K562 (cell line): ENCODE results near the gene WDR86. TPM values are rescaled to one million over a fixed set of nuclear protein-coding genes. Genes with fewer than 3 reads are reported as not detected.

Source experiments
- ATAC-seq: fragments of 200-7000 bp; cut with Tn5 transposase; 3 replicates; pipeline ENCODE4 v1.9.1; 2020; ENCODE audit warnings: moderate library complexity
- BruUV-seq: library from RNA; stranded (reverse); fragments of 400-500 nt; replicated peaks from 2 replicates; lab custom pipeline; 2021; lab: Mats Ljungman, UMichigan
- CTCF ChIA-PET: fragments of 300-600 bp; formaldehyde crosslinking; extraction: SDS; loops from one replicate; lab custom pipeline; 2021; ENCODE audit warnings: low intra/inter-chr PET ratio; lab: Yijun Ruan, JAX
- POLR2A ChIA-PET: fragments of 300-600, 350-650 bp; sonication (Branson Sonifier 250); formaldehyde crosslinking; extraction: SDS; loops from one replicate; lab custom pipeline; 2021; ENCODE audit warnings: antibody characterized with exemption, inconsistent platforms; lab: Yijun Ruan, JAX
- DNase-seq, 4 experiments: peaks; one replicate each; pipeline versions ENCODE4 v3.0.0 to v3.0.0-alpha.2; 2011 to 2018; ENCODE audit warnings: low spot score in 3 of 4, mixed read lengths in 3 of 4; ENCODE audit errors: extremely low read depth in 1 of 4
- FAIRE-seq: peaks from 2 replicates; lab custom pipeline; 2011; peaks lifted over from hg19 to GRCh38; lab: Jason Lieb, UNC
- H2AFZ ChIP-seq: 2 replicates; pipeline ENCODE4 v1.6.0; 2011; ENCODE audit warnings: low read depth, low read length, control low read depth, inconsistent platforms
- H3K27ac ChIP-seq: fragments of 200-600 bp; 3 replicates; pipeline ENCODE4 v1.8.0; 2011; ENCODE audit warnings: low read depth, mild to moderate bottlenecking, control low read depth, inconsistent platforms, low read length, moderate library complexity, mixed read lengths; ENCODE audit errors: extremely low read depth
- H3K27me3 ChIP-seq, 2 experiments: fragments of 300-600 bp in 1 of 2; 2 replicates in 1 of 2; 3 replicates in 1 of 2; pipeline versions ENCODE4 v1.6.0 to v1.8.0; 2011; ENCODE audit warnings: inconsistent platforms in 2 of 2, low read length in 2 of 2, mild to moderate bottlenecking in 1 of 2, mixed read lengths in 1 of 2, moderate library complexity in 1 of 2; ENCODE audit not compliant: control insufficient read depth in 2 of 2, insufficient read depth in 2 of 2
- H3K36me3 ChIP-seq: fragments of 300-600 bp; 3 replicates; pipeline ENCODE4 v1.8.0; 2011; ENCODE audit warnings: mild to moderate bottlenecking, low read length, inconsistent platforms; ENCODE audit not compliant: control insufficient read depth, insufficient read depth
- H3K4me1 ChIP-seq, 2 experiments: fragments of 200-600 bp in 1 of 2; replicated peaks in 1 of 2; 2 replicates in 1 of 2; 3 replicates in 1 of 2; pipeline versions ENCODE4 v1.5.1 to v1.8.0; 2011; ENCODE audit warnings: inconsistent platforms in 2 of 2, low read length in 2 of 2, mild to moderate bottlenecking in 1 of 2, mixed read lengths in 1 of 2, moderate library complexity in 1 of 2; ENCODE audit not compliant: control insufficient read depth in 2 of 2, insufficient read depth in 2 of 2
- H3K4me2 ChIP-seq: 2 replicates; pipeline ENCODE4 v1.6.1; 2011; ENCODE audit warnings: low read length, control low read depth, inconsistent platforms, mixed read lengths; ENCODE audit not compliant: insufficient read depth
- H3K4me3 ChIP-seq: fragments of 200-600 bp; sonication (generic), shearing (Covaris generic); 2 replicates; pipeline ENCODE4 v1.5.1; 2016; ENCODE audit warnings: control low read depth, inconsistent platforms
- H3K79me2 ChIP-seq: fragments of 200-600 bp; 3 replicates; pipeline ENCODE4 v1.8.0; 2011; ENCODE audit warnings: low read length, inconsistent platforms; ENCODE audit not compliant: control insufficient read depth, insufficient read depth
- H3K9ac ChIP-seq, 2 experiments: 2 replicates each; pipeline versions ENCODE4 v1.6.0 to v1.6.1; 2011; ENCODE audit warnings: low read depth in 2 of 2, low read length in 2 of 2, control low read depth in 1 of 2, inconsistent platforms in 1 of 2, mild to moderate bottlenecking in 1 of 2, mixed read lengths in 1 of 2; ENCODE audit not compliant: insufficient read depth in 1 of 2
- H3K9me1 ChIP-seq: one replicate; pipeline ENCODE4 v1.6.0; 2011; ENCODE audit warnings: inconsistent platforms, mild to moderate bottlenecking, low read length, moderate library complexity; ENCODE audit not compliant: control insufficient read depth, insufficient read depth
- H3K9me3 ChIP-seq: replicated peaks from 2 replicates; pipeline ENCODE4 v1.5.1; 2011; ENCODE audit warnings: low read depth, low read length, inconsistent platforms; ENCODE audit not compliant: control insufficient read depth, insufficient read depth
- H4K20me1 ChIP-seq: replicated peaks from 2 replicates; pipeline ENCODE4 v1.6.1; 2011; ENCODE audit warnings: low read length, inconsistent platforms, mixed read lengths; ENCODE audit not compliant: control insufficient read depth, insufficient read depth
- MAFG ChIP-seq: fragments of 450-650 bp; conservative IDR thresholded peaks from 2 replicates; pipeline ENCODE4 v1.6.1; 2016; ENCODE audit warnings: missing genetic modification characterization, missing compliant biosample characterization
- SIX5 ChIP-seq, 2 experiments: IDR thresholded peaks; 2 replicates each; pipeline ENCODE4 v1.6.1; 2011; ENCODE audit warnings: low read length in 2 of 2, borderline replicate concordance in 1 of 2, low read depth in 1 of 2, mild to moderate bottlenecking in 1 of 2, moderate library complexity in 1 of 2; ENCODE audit not compliant: insufficient read depth in 1 of 2
- SMARCC2 ChIP-seq: fragments of 450-650 bp; IDR thresholded peaks from 2 replicates; pipeline ENCODE4 v1.6.1; 2017; ENCODE audit warnings: antibody characterized with exemption, moderate library complexity, mild to moderate bottlenecking, low read depth
- SP1 ChIP-seq: sonication (generic); formaldehyde crosslinking; IDR thresholded peaks from 2 replicates; pipeline ENCODE4 v1.8.1; 2022; ENCODE audit warnings: mild to moderate bottlenecking, missing genetic modification reagents
- ZFP30 ChIP-seq: fragments of 250-450 bp; sonication (Bioruptor Pico); IDR thresholded peaks from 2 replicates; pipeline ENCODE4 v1.8.0; 2022; ENCODE audit warnings: moderate library complexity, mild to moderate bottlenecking, inconsistent platforms, borderline replicate concordance
- ZNF583 ChIP-seq: fragments of 250-450 bp; sonication (Bioruptor Pico); IDR thresholded peaks from 2 replicates; pipeline ENCODE4 v1.4.0; 2020
- WGBS: fragments of 100-300 bp; shearing (Covaris generic); methylation state at CpG from one replicate; pipeline ENCODE4 v1.1.6; 2016; ENCODE audit warnings: low coverage, mixed read lengths; ENCODE audit not compliant: insufficient coverage; ENCODE audit errors: missing lambda C conversion rate; 5-methylcytosine and 5-hydroxymethylcytosine counted together
- in situ Hi-C: fragments of 300-500 bp; cut with MboI; formaldehyde crosslinking; loops from 4 replicates; pipeline ENCODE4 v1.15.0; 2018; ENCODE audit warnings: inconsistent platforms, mixed read lengths
- intact Hi-C: fragments of 100-400 bp; cut with micrococcal nuclease; formaldehyde crosslinking; loops from 2 replicates; pipeline ENCODE4 v1.14.2; 2022
- polyA plus RNA-seq, 8 experiments: library from polyadenylated mRNA; depleted of rRNA in 4 of 8; stranded (reverse) in 5 of 8; unstranded in 3 of 8; fragments of >200 nt; fragmentation: Nextera tagmentation in 2 of 8; fragmentation: Illumina TruSeq in 1 of 8; extraction: Ambion mirVana in 2 of 8; extraction: Trizol in 1 of 8; gene quantifications; 2 replicates each; pipeline versions ENCODE4 v1.2.1 to v1.2.3, GENCODE V29; 2011 to 2014; ENCODE audit warnings: inconsistent platforms in 1 of 8, missing spikeins in 1 of 8
- total RNA-seq, 7 experiments: library from RNA; depleted of rRNA in 6 of 7; stranded (reverse); fragments of >200 nt in 6 of 7; fragmentation: Illumina TruSeq in 2 of 7; extraction: Trizol in 2 of 7; gene quantifications; 2 replicates each; pipeline versions ENCODE4 v1.2.1 to v1.2.3, GENCODE V29; 2011 to 2021; ENCODE audit warnings: low replicate concordance in 1 of 7
- TF ChIP-seq, protein P1 (sequence below), 2 experiments: fragments of 450-650 bp; IDR thresholded peaks; 2 replicates each; pipeline ENCODE4 v1.6.1; 2016

The WDR86 gene
- total and polyA plus RNA-seq, 9 of the 15 experiments (the other 6 are each of a cell fraction or from before 2014, with no cell fraction given), result 0.24 TPM; not detected in 8

DNA sequence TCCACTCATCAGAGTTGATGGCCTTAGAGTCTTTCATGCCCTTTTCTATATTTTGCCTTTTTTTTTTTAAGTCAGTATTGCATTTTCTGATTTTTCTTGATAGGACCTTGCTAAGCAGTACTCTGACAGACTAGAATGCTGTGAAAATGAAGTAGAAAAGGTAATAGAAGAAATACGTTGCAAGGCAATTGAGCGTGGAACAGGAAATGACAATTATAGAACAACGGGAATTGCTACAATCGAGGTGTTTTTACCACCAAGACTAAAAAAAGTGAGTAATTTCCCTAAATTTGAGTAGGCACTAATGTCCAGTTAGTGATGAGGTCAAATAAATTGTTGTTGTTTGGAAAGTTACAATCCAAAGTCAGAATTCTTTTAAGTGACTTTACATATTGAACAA is 60.9 kb downstream of the WDR86 start:
- Histone ChIP-seq H3K9me3 (no peaks in the 10 kb centered on the region), H3K4me2 (peak overlapping the region; percentile 87; the same call in 1 of the 2 replicates), H3K27me3 (no peaks in the 10 kb centered on the region), H3K4me1 (peaks cover 4 to 11% of the 10 kb centered on the region in 2 experiments; a peak in 4 of 5 replicates), H4K20me1 (0 out of 2 replicates have a peak, but pooled peaks cover 4% of the 10 kb centered on the region), H3K9ac (peak overlapping the region in 1 of 2 experiments; percentile 61; a peak in 2 of 4 replicates)
- FAIRE-seq, result no peak
- in situ Hi-C loops, result no loop called here
- BruUV-seq, result no TSS peak
- TF ChIP-seq, protein P1, sequence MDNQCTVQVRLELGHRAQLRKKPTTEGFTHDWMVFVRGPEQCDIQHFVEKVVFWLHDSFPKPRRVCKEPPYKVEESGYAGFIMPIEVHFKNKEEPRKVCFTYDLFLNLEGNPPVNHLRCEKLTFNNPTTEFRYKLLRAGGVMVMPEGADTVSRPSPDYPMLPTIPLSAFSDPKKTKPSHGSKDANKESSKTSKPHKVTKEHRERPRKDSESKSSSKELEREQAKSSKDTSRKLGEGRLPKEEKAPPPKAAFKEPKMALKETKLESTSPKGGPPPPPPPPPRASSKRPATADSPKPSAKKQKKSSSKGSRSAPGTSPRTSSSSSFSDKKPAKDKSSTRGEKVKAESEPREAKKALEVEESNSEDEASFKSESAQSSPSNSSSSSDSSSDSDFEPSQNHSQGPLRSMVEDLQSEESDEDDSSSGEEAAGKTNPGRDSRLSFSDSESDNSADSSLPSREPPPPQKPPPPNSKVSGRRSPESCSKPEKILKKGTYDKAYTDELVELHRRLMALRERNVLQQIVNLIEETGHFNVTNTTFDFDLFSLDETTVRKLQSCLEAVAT (IDR thresholded peaks at IDR 0.05), result peak in 1 of 2 experiments; percentile 61; a peak in 2 of 4 replicates
- TF ChIP-seq ZNF583 (CRISPR knock-in tag), result no peak
- TF ChIP-seq MAFG (tag), result 0 out of 2 replicates have a peak, but pooled peaks have one; percentile 4
- TF ChIP-seq SP1 (CRISPR knock-in tag), result 0 out of 2 replicates have a peak, but pooled peaks have one; percentile 30
- TF ChIP-seq SMARCC2, result no peak
- TF ChIP-seq SIX5 (IDR thresholded peaks at IDR 0.05; ENCODE audit: borderline replicate concordance in 1 of 2, insufficient read depth in 1 of 2, low read depth in 1 of 2, low read length in 2 of 2), result 0 out of 4 replicates have a peak, but pooled peaks of 1 of the 2 experiments have one; percentile 2
- TF ChIP-seq ZFP30 (CRISPR knock-in tag), result no peak
- TF ChIP-seq, all 486 proteins: peak for 4
- Histone ChIP-seq H2AFZ (peak overlapping the region; percentile 89; the same call in 1 of the 2 replicates), H3K79me2 (no peaks in the 10 kb centered on the region), H3K4me3 (no peak overlapping the region), H3K9me1 (no peaks in the 10 kb centered on the region), H3K27ac (peak overlapping the region; percentile 69), H3K36me3 (peaks cover 77% of the 10 kb centered on the region)
- ATAC-seq (no peak), DNase-seq (no peak)
- 90% methylated on average over 4 of the region's 4 CpGs for WGBS
- intact Hi-C loops, result no loop called here
- ChIA-PET CTCF (interaction anchor here (3.6 kb wide), 1 partner anchor 33 kb away, joined by 73 read pairs; no protein-coding TSS in a partner anchor), POLR2A (interaction anchor here (1.0 kb wide), 1 partner anchor 14 kb away, joined by 3 read pairs; no protein-coding TSS in a partner anchor)
